SK-N-SH (cell line): ENCODE measurements around the gene VANGL2.

Experiments used
- MAX ChIP-seq: IDR thresholded peaks from 2 replicates; pipeline ENCODE4 v1.4.0; 2012; ENCODE audit warnings: low read depth
- POLR2AphosphoS5 ChIP-seq: IDR thresholded peaks from 2 replicates; pipeline ENCODE4 v1.6.1; 2012; ENCODE audit warnings: low read depth, low read length
- USF2 ChIP-seq: fragments of 150-350 bp; IDR thresholded peaks from 2 replicates; pipeline ENCODE4 v1.6.1; 2017; ENCODE audit warnings: antibody characterized with exemption, low read length, low read depth, borderline replicate concordance

- TF ChIP-seq USF2 (no peak), MAX (no peak), POLR2AphosphoS5 (no peak)
Observed at GRCh38 chr1:160413716-160414115, 13.4 kb downstream of the VANGL2 start.
